Measurements from ENCODE around the gene RTKN2. TPM values are rescaled to one million over a fixed set of nuclear protein-coding genes. Genes with fewer than 3 reads are reported as not detected.

RTKN2 gene
- total and polyA plus RNA-seq, 2 of the 4 experiments (the other 2 are of a cell fraction), result 0.75 to 0.90 TPM

GRCh38 chr10:62193479-62193878 lies 75.2 kb downstream of the RTKN2 start:
- BruUV-seq (replicated peaks), result no TSS peak
- POLR2A ChIA-PET (ENCODE audit: unreplicated experiment), result no interaction called here
- H3K9ac ChIP-seq (ENCODE audit: low read depth, low read length), result no peak overlapping the region
- H3K14ac ChIP-seq (replicated peaks; ENCODE audit: low read depth, low read length), result no peak overlapping the region
- H3K18ac ChIP-seq (ENCODE audit: low read depth, low read length), result no peak overlapping the region
- no peak overlapping the region for H3K4me3 ChIP-seq (ENCODE audit: insufficient read depth, low read depth, low read length)
- no CpG with 5 or more reads among the region's 3 CpGs for WGBS, 2 experiments (ENCODE audit: extremely low coverage in 2 of 2, insufficient read length in 1 of 2)
- no peaks in the 10 kb centered on the region for H4K20me1 ChIP-seq (ENCODE audit: insufficient read depth, low read length)
- H3K27me3 ChIP-seq (ENCODE audit: control insufficient read depth, insufficient read depth, low read length), result no peaks in the 10 kb centered on the region
- no peak overlapping the region for H3K4ac ChIP-seq (ENCODE audit: low read depth, low read length)
- no peak overlapping the region for H3K23ac ChIP-seq (ENCODE audit: low read depth, low read length)
- H2AK5ac ChIP-seq (ENCODE audit: low read depth, low read length), result no peak overlapping the region
- no peak overlapping the region for H4K5ac ChIP-seq (ENCODE audit: low read depth, low read length)
- H3K79me1 ChIP-seq (ENCODE audit: low read depth in 1 of 2, low read length in 2 of 2), result no peaks in the 10 kb centered on the region
- DNase-seq (no peak), ATAC-seq (ENCODE audit: low read depth) (no peak)
- H3K9me1 ChIP-seq (ENCODE audit: insufficient read depth, low read length), result no peaks in the 10 kb centered on the region; the same call in 1 of the 2 replicates
- no peaks in the 10 kb centered on the region for H3K4me1 ChIP-seq (ENCODE audit: control insufficient read depth, insufficient read depth, low read length)
- H4K8ac ChIP-seq (ENCODE audit: low read depth in 2 of 2, low read length in 2 of 2), result no peak overlapping the region
- no peak overlapping the region for H3K27ac ChIP-seq (ENCODE audit: insufficient read depth, low read length)
- TF ChIP-seq CEBPB (IDR thresholded peaks at IDR 0.05; ENCODE audit: low read depth, low read length) (no peak), MXI1 (IDR thresholded peaks at IDR 0.05; ENCODE audit: borderline replicate concordance, low read depth, low read length) (no peak), USF2 (IDR thresholded peaks at IDR 0.05; ENCODE audit: low read depth, low read length) (no peak), CHD1 (IDR thresholded peaks at IDR 0.05; ENCODE audit: low read depth, low read length) (no peak), FOS (IDR thresholded peaks at IDR 0.05; ENCODE audit: low read depth, low read length) (no peak), MAFK (IDR thresholded peaks at IDR 0.05; ENCODE audit: low read depth, low read length) (no peak), RAD21 (IDR thresholded peaks at IDR 0.05; ENCODE audit: low read length) (no peak), ELK1 (IDR thresholded peaks at IDR 0.05; ENCODE audit: borderline replicate concordance, low read depth, low read length) (no peak), RCOR1 (IDR thresholded peaks at IDR 0.05; ENCODE audit: insufficient replicate concordance, low read length) (no peak), MAZ (IDR thresholded peaks at IDR 0.05; ENCODE audit: borderline replicate concordance, low read depth, low read length) (no peak), RFX5 (IDR thresholded peaks at IDR 0.05; ENCODE audit: low read depth, low read length) (no peak), NFE2L2 (IDR thresholded peaks at IDR 0.05; ENCODE audit: low read depth, low read length) (no peak), CTCF (conservative IDR thresholded peaks at IDR 0.05; ENCODE audit: low read depth, low read length) (no peak), SMC3 (IDR thresholded peaks at IDR 0.05; ENCODE audit: low read depth, low read length) (no peak), BHLHE40 (IDR thresholded peaks at IDR 0.05; ENCODE audit: low read depth, low read length) (no peak), POLR2A (IDR thresholded peaks at IDR 0.05; ENCODE audit: low read depth, low read length) (no peak)
- H3K36me3 ChIP-seq (ENCODE audit: control insufficient read depth, insufficient read depth, low read length), result no peaks in the 10 kb centered on the region
- CTCF ChIA-PET, result no interaction called here
- no peak overlapping the region for H2BK120ac ChIP-seq (ENCODE audit: low read depth, low read length)
- H2AFZ ChIP-seq (replicated peaks; ENCODE audit: low read length, poor library complexity), result no peak overlapping the region
- in situ Hi-C loops (cut with MboI; ENCODE audit: low sequenced_read_pairs) (no loop called here), intact Hi-C loops (cut with micrococcal nuclease) (no loop called here), dilution Hi-C loops (cut with HindIII; ENCODE audit: low sequenced_read_pairs, unreplicated experiment) (no loop called here)
- H4K91ac ChIP-seq (ENCODE audit: insufficient read depth, low read depth, low read length), result no peak overlapping the region
- H3K9me3 ChIP-seq (ENCODE audit: control insufficient read depth, insufficient read depth, low read length), result no peaks in the 10 kb centered on the region
- H2BK20ac ChIP-seq (ENCODE audit: low read depth, low read length), result no peak overlapping the region
- H3K4me2 ChIP-seq (ENCODE audit: low read depth, low read length), result no peak overlapping the region
- H2BK5ac ChIP-seq (ENCODE audit: low read depth, low read length, poor library complexity, severe bottlenecking), result no peak overlapping the region
- no peak overlapping the region for H2BK15ac ChIP-seq (ENCODE audit: low read depth, low read length)
- no peak overlapping the region for H2AK9ac ChIP-seq (replicated peaks; ENCODE audit: low read depth, low read length, poor library complexity)
- H3K56ac ChIP-seq (ENCODE audit: extremely low read depth, insufficient read depth, low read length), result no peak overlapping the region

Measured in IMR-90 (cell line).